Astrocyte of the hippocampus (primary cell): Measurements from ENCODE around the gene TACR2.

Source experiments
- DNase-seq: peaks from one replicate; pipeline ENCODE4 v3.0.0; 2011; ENCODE audit warnings: low read depth, low spot score

The TACR2 gene

GRCh38 chr10:69416695-69417094 lies at the start of gene TACR2:
Gene TACR2, minus strand, starts transcription at chr10:69416918. Its CDS starts 595 bp downstream, at chr10:69416323.
- no peak for DNase-seq

- DNase-seq: no peak
Observed at GRCh38 chr10:69466158-69466490, 49.4 kb upstream of the TACR2 start.

- DNase-seq: no peak
Observed at GRCh38 chr10:69465457-69466157, 48.9 kb upstream of the TACR2 start.

GRCh38 chr10:69464801-69465401 lies 48.2 kb upstream of the TACR2 start:
- DNase-seq: no peak

- no peak for DNase-seq
Observed at GRCh38 chr10:69464401-69464800, 47.7 kb upstream of the TACR2 start.

- no peak for DNase-seq
Observed at GRCh38 chr10:69463886-69464285, 47.2 kb upstream of the TACR2 start.

GRCh38 chr10:69461243-69462025 lies 44.7 kb upstream of the TACR2 start:
- no peak for DNase-seq

GRCh38 chr10:69460576-69461242 lies 44.0 kb upstream of the TACR2 start:
- DNase-seq: no peak

- DNase-seq: no peak
Observed at GRCh38 chr10:69459893-69460575, 43.3 kb upstream of the TACR2 start.

- DNase-seq: no peak
Observed at GRCh38 chr10:69459101-69459790, 42.5 kb upstream of the TACR2 start.

- peak; percentile 57 for DNase-seq
Observed at GRCh38 chr10:69458430-69459100, 41.8 kb upstream of the TACR2 start.

- DNase-seq: no peak
Observed at GRCh38 chr10:69457771-69458237, 41.1 kb upstream of the TACR2 start.

- DNase-seq: no peak
Observed at GRCh38 chr10:69456880-69457693, 40.4 kb upstream of the TACR2 start.

- DNase-seq: no peak
Observed at GRCh38 chr10:69455006-69455763, 38.5 kb upstream of the TACR2 start.

GRCh38 chr10:69453795-69454194 lies 37.1 kb upstream of the TACR2 start:
- DNase-seq: no peak

- DNase-seq: no peak
Observed at GRCh38 chr10:69452676-69453415, 36.1 kb upstream of the TACR2 start.

- peak; percentile 40 for DNase-seq
Observed at GRCh38 chr10:69451784-69452251, 35.1 kb upstream of the TACR2 start.
